Effector memory CD4-positive, alpha-beta T cell (primary cell): ENCODE results near the gene LRCH4.

Experiments
- DNase-seq, 3 donors: peaks; one replicate each; pipeline ENCODE4 v3.0.0-alpha.2; 2020
- H3K27ac ChIP-seq: 2 replicates; pipeline ENCODE4 v1.7.0; 2013; ENCODE audit warnings: mild to moderate bottlenecking, low read length, moderate library complexity; ENCODE audit not compliant: insufficient read depth, poor library complexity, severe bottlenecking
- H3K27me3 ChIP-seq: replicated peaks from 2 replicates; pipeline ENCODE4 v1.7.0; 2013; ENCODE audit warnings: mild to moderate bottlenecking, low read length; ENCODE audit not compliant: insufficient read depth, control insufficient read depth, poor library complexity, severe bottlenecking
- H3K36me3 ChIP-seq: 2 replicates; pipeline ENCODE4 v1.7.0; 2013; ENCODE audit warnings: mild to moderate bottlenecking, low read length, moderate library complexity; ENCODE audit not compliant: control insufficient read depth, insufficient read depth
- H3K4me1 ChIP-seq: 2 replicates; pipeline ENCODE4 v1.7.0; 2013; ENCODE audit warnings: low read length, mild to moderate bottlenecking; ENCODE audit not compliant: control insufficient read depth, insufficient read depth, poor library complexity, severe bottlenecking
- H3K4me3 ChIP-seq: 2 replicates; pipeline ENCODE4 v1.7.0; 2013; ENCODE audit warnings: low read length, low read depth, mild to moderate bottlenecking; ENCODE audit not compliant: insufficient read depth, poor library complexity, severe bottlenecking
- H3K9me3 ChIP-seq: 2 replicates; pipeline ENCODE4 v1.7.0; 2013; ENCODE audit warnings: mild to moderate bottlenecking, low read length, moderate library complexity; ENCODE audit not compliant: control insufficient read depth

LRCH4 gene

DNA sequence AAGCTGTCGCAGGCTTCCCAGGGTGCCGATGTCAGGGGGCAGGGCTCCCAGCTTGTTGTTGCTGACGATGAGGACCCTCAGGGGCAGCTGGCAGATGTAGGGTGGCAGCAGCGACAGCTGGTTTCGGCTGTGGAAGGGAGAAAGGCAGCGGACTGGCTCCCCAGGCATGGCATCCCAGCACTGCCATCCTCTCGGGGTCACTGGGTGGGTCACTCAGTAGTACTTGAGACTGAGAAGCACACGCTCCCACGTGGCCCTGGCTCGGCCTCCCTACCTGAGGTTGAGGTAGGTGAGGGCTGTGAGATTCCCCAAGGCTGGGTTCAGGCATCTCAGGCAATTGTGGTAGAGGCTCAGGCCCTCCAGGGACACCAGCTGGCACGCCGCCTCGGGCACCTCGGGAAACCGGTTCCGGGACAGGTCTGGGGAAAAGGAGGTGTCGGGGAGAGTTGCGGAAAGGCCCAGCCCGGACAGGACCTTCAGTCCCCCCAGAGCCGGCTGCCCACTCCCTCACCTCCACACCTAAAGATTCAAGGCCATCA lies 3.8 kb downstream of the LRCH4 start:
- H3K4me3 ChIP-seq = peak overlapping the region; percentile 7
- peaks cover 45% of the 10 kb centered on the region for H3K4me1 ChIP-seq
- H3K27ac ChIP-seq = peak overlapping the region; percentile 80
- no peak for DNase-seq
- H3K9me3 ChIP-seq = no peaks in the 10 kb centered on the region
- peaks cover 47% of the 10 kb centered on the region for H3K36me3 ChIP-seq
- no peaks in the 10 kb centered on the region for H3K27me3 ChIP-seq

DNA sequence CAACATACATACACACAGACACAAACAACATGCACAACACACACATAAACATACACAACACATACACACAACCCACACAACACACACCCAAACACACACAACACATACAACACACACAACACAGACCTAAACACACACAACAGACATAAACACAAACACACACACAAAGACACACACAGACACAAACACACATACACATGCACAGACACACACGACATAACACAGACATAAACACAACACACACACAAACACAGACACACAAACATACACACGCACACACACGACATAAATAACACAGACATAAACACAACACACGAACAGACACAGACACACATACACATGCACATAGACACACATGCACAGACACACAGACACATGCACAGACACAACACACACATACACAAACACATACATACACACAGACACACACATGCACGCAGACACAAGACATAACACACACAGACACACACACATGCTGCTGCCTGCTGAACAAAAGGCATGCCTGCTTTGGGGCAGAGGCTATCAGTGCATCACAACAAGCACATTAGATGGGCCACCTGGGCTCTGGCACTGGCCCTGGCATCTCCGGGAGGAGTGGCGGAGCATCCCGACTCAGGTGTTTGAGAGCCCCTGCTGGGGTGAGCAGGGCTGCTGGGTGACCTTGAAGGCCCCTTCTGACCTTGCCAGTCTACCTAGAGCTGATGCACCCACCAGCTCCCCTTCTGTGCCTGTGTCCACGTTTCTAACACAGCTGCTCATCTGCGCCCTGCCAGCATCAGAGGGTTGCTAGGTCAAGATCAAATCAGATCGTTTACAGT lies 5.3 kb downstream of the LRCH4 start:
- Histone ChIP-seq H3K27me3 (no peaks in the 10 kb centered on the region), H3K4me3 (no peak overlapping the region), H3K4me1 (peaks cover 40% of the 10 kb centered on the region), H3K9me3 (no peaks in the 10 kb centered on the region), H3K36me3 (peaks cover 61% of the 10 kb centered on the region), H3K27ac (no peak overlapping the region)
- no peak for DNase-seq

DNA sequence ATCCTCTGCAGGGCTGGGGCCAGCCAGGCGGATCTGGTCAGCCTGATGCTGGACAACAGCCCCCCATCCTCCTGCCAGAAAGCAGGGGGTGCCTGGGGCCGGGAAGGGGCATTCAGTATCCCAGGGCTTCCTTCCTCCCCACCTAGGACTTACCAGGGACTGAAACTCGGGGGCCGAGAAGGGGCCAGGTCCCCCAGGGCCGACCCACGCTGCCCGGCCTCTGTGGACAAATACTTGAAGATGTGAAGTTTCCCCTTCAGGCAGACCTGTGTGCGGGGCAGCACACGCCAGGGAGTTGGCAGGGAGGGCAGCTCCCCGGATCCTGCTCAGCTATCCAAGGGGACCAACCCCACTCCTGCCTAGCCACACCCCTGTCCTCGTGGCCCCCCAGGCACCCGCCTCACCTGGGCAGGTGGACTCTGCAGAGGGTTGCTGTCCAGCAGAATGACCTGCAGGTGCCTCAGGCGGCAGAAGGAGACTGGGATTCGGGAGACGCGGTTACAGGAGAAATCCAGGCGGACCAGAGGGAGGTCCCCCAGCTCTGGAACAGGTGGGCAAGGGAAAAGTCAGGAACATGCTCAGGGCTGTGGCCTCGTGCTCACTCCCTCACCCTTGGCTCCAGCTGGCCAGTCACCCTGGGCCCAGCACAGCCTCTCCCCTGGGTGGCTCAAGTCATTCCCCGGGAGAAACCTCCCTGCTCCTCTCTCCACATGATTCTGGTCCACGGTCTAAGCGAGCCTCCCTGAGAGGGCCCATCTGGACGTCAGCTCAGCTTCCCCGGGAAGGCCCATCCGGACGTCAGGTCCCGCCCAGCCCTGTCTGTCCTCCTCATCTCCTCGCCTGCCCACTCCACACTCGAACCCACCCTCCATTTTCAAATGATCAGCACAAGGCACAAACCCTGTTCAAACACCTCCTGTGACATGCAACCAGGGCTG lies 7.4 kb downstream of the LRCH4 start:
- no peak for DNase-seq
- peaks cover 20% of the 10 kb centered on the region for H3K4me1 ChIP-seq
- peaks cover 79% of the 10 kb centered on the region for H3K36me3 ChIP-seq
- H3K27me3 ChIP-seq = no peaks in the 10 kb centered on the region
- H3K4me3 ChIP-seq = no peak overlapping the region
- H3K9me3 ChIP-seq = no peaks in the 10 kb centered on the region
- peak overlapping the region; percentile 11 for H3K27ac ChIP-seq

DNA sequence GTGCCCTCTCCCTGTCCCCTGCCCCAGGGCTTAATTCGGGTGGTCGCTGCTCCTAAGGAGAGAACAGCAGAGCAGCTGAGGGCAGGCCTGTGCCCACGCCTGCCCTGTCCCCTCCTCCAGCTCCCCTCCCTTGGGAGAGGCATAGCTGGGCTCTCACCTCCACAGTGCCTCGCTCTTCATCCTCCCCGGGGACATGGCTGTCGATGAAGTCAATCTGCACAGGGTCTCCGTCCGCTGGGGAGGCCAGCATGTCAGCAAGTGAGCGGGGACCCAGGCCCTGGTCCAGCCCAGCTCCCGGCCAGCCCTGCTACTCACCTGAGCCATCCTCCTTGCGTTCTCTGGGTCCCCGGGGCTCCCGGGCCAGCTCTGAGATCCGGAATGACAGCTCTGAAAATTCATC lies 8.4 kb downstream of the LRCH4 start:
- Histone ChIP-seq H3K36me3 (peaks cover 86% of the 10 kb centered on the region), H3K9me3 (no peaks in the 10 kb centered on the region), H3K27ac (no peak overlapping the region), H3K4me3 (no peak overlapping the region), H3K4me1 (peaks cover 10% of the 10 kb centered on the region), H3K27me3 (no peaks in the 10 kb centered on the region)
- no peak for DNase-seq

DNA sequence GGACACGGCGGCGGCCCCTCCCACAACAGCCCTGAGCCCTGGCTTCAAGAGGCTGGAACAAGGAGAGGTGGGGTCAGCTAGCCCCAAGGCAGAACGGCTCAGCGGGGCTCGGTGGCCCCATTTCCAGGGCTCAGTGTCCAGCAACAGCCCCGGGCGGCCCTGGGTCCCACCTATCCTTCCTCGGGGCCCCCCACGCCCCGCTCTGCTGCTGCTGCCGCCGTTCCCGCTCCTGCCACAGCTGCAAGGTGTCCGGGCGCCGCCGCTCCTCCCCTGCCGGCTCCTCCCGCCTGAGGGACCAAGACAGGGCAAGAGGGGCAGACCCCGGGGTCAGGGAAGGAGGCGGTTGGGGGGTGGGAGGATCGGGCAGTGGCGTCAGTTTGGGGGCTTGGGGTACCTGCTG lies 8.8 kb downstream of the LRCH4 start:
- Histone ChIP-seq H3K27ac (no peak overlapping the region), H3K27me3 (no peaks in the 10 kb centered on the region), H3K4me3 (no peak overlapping the region), H3K9me3 (no peaks in the 10 kb centered on the region), H3K4me1 (peaks cover 6% of the 10 kb centered on the region), H3K36me3 (peaks cover 85% of the 10 kb centered on the region)
- no peak for DNase-seq

DNA sequence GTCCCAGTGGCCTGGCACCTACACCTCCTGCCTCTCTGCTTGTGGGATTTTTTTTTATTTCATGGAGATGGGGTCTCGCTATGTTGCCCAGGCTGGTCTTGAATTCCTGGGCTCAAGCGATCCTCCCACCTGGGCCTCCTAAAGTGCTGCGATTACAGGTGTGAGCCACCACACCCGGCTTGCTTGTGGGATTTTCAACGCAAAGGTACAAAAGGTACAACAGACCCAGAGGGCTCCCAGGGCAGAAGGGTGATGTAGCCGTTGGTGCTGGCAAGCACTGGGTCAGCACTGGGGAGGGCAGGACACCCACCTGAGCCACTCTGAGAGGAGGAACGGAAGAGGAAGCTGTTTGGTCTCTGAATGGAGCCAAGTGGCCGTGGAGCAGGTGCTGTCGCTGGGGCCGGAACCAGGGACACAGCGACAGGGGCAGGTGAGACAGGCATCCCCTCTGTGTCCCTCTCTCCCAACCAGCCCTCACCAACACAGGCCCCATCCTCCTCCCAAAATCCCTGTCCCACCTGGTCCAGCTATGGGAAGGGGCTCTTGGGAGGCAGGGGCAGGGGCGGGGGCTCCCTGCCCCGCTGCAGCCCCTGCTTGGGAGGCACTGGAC lies 9.4 kb downstream of the LRCH4 start:
- Histone ChIP-seq H3K27me3 (no peaks in the 10 kb centered on the region), H3K27ac (no peak overlapping the region), H3K4me3 (no peak overlapping the region), H3K36me3 (peaks cover 79% of the 10 kb centered on the region), H3K4me1 (peaks cover 5% of the 10 kb centered on the region), H3K9me3 (no peaks in the 10 kb centered on the region)
- DNase-seq = no peak

DNA sequence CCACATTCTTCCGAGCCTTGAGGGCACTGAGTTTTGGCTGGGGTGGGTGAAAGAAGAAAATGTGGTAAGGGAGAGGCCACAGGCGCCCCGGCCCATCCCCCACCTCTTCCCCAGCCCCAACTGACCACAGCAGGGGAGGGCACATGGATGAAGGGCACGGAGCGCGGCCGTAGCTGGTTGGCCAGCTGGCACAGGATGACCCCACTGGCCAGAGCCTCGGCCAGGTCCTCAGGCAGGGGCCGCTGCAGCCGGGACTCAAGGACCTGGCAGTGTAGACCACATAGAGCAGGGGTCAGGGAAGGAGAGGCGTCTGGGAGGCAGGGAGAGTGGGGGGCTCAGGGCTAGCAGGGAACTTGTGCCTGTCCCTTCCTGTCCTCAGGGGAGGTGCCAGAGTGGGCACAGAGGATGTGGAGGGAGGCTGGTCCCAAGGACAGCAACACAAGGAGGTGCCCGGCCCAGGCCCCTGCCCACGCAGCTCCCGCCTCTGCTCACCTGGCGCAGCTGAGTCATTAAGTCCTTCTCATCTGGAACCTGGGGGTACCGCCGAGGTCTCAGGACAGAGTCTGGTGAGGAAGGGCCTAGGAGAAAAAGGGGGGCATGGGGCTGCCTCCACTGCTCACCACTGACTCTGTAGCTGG lies 10.1 kb downstream of the LRCH4 start:
- Histone ChIP-seq H3K4me3 (no peak overlapping the region), H3K36me3 (peaks cover 73% of the 10 kb centered on the region), H3K27me3 (no peaks in the 10 kb centered on the region), H3K27ac (no peak overlapping the region), H3K4me1 (peaks cover 10% of the 10 kb centered on the region), H3K9me3 (no peaks in the 10 kb centered on the region)
- DNase-seq = no peak

DNA sequence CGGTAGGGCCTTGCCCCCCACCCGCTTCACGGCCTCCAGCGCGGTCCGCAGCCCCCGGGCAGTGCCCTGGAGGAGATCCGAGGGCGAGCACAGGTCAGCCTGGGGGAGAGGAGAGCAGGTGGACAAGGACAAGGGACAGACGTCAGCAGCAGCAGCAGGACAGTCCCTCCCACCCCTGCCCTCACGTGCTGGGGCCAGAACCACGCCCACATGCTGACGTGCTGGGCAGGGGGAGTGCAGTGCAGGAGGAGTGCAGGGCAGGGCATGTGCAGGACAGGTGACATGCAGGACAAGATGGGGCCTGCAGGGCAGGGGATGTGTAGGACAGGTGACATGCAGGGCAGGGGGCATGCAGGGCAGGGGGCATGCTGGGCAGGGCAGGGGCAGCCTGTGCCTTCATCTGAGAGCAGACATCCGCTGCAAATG lies 10.7 kb downstream of the LRCH4 start:
- DNase-seq = no peak
- no peak overlapping the region for H3K27ac ChIP-seq
- H3K9me3 ChIP-seq = no peaks in the 10 kb centered on the region
- no peaks in the 10 kb centered on the region for H3K27me3 ChIP-seq
- peaks cover 15% of the 10 kb centered on the region for H3K4me1 ChIP-seq
- H3K4me3 ChIP-seq = no peak overlapping the region
- peaks cover 66% of the 10 kb centered on the region for H3K36me3 ChIP-seq

DNA sequence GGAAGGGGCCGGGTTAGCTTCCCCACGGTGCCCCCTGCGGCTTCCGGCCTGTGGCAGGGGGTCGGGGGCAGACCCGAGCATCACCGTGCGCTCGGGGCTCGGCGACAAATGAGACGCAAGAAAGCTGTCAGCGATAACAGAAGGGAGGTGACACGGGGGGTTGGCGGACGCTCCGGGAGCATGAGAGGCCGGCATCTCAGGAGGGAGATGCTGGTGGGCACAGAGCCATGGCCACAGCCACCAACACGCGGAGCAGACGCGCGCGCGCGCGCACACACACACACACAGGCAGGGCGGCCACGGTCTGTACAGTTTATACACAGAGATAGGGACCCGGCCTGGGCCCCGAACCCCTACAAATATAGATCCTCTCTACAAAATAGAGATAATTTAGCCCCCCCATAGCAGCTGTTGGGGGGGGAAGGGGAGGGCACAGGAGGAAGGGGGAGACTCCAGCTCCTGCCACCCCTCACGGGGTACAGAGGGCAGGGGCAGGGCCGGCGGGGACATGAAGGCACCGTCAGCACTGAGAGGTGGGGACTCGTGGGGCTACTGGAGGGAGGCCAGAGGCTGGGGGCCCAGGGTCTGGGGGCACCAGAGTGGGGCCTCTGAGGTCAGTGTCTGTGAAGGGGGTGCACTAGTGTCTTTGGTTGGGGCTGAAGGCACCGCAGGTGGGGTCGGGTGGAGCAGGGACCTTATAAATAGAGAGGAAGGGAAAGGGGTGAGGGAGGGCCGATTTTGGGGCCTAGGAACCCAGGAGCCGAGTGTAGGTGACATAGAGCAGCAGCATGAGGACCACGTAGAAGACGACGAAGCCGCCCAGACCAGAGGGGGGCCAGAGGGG lies 11.3 kb downstream of the LRCH4 start:
- Histone ChIP-seq H3K36me3 (peaks cover 60% of the 10 kb centered on the region), H3K27ac (no peak overlapping the region), H3K9me3 (no peaks in the 10 kb centered on the region), H3K4me1 (peaks cover 20% of the 10 kb centered on the region), H3K27me3 (no peaks in the 10 kb centered on the region), H3K4me3 (no peak overlapping the region)
- DNase-seq = no peak
